Stimulated activated CD4-positive, alpha-beta T cell treated with anti-CD3 and anti-CD28 coated beads, Interleukin-15, amount 100 ng/mL, for 48 hours (primary cell): ENCODE measurements around the gene CEP112.

ENCODE experiments used
- DNase-seq, 2 donors: peaks; one replicate each; pipeline ENCODE4 v3.0.0-alpha.2; 2020; ENCODE audit warnings: low read depth in 2 of 2

Gene CEP112

DNA sequence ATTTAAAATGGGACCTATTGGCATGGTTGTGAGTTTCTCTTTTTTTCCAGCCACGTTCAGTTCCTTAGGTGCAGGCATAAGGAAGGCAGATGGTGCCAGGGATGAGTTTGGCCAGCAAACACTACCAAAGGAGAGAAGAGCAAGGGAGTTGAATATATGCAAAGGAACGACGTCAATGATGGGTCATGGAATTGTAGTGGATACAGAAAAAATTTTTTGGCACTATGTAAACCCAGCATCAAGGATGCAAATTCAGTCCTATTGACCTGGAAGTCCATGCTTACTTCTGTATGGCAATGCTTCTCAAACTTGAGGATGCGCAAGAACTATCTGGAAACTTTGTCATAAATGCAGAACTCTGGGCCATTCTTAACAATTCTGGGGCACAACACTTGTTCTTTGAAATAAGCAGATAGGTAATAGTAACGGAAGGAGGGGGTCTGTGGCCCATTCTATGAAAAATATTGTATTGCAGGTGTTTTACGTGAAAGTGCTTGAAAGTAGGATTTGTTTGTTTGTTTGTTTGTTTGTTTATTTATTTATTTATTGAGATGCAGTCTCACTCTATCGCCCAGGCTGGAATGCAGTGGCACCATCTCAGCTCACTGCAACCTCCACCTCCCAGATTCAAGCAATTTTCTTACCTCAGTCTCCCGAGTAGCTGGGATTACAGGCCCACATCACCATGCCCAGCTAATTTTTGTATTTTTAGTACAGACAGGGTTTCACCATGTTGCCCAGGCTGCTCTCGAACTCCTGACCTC is 19.3 kb upstream of the CEP112 start:
- no peak for DNase-seq

DNA sequence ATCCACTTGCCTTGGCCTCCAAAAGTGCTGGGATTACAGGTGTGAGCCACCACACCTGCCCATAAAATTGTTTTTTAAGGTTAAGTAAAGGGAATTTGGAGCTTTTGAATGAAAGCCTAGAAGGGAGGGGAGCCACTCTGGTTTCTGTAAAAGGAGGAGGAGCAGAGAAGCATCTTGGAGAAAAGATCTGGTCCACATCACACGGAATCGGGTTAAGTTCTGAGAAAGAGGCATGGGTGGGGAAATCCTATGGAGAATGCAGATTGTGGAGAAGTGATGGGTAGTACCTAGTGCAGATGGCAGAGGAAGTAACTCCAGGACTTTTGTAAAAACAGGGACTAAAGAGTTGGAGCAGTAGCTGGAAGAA is 18.3 kb upstream of the CEP112 start:
- DNase-seq: no peak

DNA sequence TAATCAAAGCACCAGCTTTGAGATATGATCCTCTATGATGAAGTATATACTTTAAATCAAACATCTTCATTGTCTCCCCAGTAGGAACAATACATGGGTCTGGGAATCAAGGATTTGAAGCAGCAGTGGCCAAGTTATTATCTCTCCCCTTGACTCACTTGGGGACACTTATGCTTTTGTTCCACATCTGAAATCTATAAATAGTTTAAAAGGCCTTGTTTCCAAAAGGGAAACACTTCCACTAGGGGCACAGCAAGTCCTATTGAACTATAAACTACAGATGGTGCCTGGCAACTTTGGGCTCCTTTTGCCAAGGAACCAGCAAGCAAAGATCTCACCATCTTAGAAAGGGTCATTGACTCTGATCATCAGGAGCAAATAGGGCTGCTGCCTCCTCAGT is 16.0 kb upstream of the CEP112 start:
- DNase-seq: no peak

DNA sequence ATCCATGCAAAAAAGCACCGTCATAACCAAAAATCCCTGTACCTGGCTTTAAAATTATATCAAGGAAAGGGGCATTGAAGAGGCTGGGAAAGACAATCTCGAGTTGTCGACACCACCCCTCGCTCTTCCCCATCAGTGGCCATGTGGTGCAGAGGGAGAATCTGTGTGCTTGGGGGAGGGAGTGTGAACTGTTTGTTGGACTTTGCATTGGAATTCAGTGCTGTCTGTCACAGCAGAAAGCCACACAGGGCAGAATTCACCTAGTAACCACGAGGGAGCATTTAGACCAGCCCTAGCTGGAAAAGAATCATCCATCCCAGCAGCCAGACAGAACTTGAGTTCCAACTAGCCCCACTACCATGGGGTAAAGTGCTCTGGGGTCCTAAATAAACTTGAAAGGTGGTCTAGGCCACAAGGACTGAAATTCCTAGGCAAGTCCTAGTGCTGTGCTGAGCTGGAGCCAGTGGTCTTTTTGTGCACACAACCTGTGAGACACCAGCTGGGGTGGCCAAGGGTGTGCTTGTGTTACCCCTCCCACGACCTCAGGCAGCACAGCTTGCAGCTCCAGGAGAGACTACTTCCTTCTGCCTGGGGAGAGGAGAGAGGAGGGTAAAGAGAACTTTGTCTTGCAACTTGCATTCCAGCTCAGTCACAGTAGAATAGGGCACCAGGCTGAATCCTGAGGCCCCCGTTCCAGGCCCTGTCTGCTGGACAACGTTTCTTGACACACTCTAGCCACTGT is 11.5 kb upstream of the CEP112 start:
- no peak for DNase-seq

DNA sequence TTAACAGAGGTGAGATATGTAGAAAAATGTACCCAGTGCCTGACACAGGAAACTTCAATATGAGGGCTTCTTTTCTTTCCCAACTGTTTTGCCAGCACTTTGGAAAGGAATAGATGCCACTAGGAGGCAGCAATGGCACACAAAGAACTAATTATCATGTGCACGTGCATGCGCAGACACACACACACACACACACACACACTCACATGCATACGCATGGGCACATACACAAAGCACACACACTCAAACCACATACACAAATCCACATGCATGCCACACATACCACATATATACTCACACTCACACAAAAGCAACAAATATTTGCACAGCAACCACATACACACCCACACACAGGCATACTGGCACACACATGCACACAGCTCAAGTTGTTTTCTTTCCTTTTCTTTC is 8.8 kb upstream of the CEP112 start:
- peak; percentile 11 to 27 for DNase-seq

DNA sequence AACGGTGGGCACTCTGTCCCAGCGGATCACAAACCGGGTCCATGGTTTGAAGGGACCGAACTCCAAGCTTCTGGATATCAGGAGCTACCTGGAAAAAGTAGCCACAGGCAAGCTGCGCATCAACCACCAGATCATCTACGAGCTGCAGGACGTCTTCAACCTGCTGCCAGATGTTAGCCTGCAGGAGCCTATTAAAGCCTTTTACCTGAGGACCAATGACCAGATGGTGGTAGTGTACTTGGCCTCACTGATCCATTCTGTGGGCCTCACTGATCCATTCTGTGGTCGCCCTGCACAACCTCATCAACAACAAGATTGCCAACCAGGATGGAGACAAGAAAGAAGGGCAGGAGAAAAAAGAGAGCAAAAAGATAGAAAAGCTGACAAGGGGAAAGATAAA is 6.3 kb upstream of the CEP112 start:
- no peak for DNase-seq

DNA sequence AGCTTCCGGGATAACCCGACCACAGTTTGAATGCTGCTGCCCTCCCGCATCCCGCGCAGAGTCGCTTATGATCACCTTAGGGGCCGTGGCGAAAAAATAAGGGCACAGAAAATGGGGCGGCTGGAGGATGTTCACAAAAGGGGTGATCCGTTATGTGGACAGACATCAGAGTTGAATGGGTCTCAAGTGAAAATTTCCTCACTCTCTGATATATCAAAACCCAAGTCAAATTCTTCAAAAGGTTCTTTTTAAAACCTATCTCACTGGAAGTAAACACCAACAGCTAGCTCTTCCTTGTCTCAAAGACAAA is 400 bp upstream of the CEP112 start:
- DNase-seq: no peak

DNA sequence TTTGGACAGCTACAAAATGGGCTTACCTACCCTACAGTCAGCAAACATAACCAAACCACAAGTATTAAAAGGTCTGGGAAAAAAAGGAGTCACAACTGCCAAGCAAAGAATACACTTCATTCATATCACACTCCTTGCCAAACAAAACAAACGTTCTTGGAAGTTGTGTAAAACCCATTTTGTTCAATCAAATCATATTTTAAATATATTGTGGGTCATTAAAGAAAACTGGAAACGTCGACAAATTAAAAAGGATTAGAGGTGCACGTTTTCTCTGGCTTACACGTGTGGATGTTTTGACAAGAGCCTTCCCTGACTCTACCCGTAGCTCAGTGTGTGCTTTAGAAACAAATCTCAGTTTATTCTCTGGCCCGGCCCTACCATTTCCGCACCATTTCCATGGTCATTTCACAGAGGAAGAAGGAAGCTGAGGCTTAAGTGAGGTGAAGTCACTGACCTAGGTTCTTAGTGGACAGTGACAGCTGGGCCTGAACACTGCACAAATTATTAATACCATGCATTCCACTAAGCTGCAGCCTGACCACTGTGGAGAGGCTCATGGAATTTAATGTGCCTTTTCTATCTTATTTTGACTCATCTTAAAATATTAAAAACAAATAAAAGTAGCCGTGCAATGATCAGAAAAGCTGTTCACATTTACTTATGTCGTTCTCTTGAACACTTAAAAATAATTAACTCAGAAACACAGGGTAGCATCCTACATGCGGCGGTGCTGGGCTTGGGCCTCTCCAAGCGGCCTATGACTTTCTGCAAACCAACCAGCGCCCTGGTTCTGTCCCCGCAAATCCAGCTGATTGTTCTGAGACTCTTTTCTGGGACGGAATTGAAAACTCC is 968 bp downstream of the CEP112 start:
- DNase-seq: no peak

DNA sequence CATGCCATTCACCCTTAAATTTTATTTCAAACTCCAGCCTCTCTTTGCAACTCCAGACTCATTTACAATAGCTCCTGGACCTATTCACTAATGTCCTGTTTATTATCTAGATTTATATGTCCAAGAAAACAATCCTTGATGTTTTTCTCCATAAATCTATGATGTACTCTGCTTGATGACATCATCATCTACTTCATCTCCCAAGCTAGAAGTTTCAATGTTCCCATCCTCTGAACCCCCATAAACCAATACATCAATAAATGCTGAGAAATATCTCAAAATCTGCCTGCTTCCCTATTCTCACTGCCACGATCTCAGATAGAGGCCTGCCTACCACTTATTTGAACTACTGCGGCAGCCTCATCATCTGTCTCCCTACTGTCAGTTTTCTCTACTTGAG is 4.2 kb downstream of the CEP112 start:
- no peak for DNase-seq

DNA sequence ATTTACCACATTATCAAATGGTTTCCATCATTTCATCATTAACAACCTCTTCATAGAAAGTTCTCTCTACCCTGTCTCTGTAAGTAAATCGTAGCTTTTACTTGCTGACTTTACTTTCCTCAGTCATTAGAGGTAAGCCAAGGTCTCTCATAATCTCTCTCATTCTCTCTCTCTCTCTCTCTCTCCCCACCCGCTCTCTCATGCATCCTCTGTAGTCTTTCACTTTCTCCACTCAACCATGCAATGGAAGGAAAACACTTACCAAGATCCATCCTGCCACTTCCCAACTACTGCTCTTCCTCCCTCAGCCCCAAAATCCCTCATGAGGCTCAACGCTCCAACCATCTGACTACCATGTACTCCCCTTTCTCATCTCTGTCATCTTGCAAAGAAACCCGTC is 6.1 kb downstream of the CEP112 start:
- DNase-seq: no peak

DNA sequence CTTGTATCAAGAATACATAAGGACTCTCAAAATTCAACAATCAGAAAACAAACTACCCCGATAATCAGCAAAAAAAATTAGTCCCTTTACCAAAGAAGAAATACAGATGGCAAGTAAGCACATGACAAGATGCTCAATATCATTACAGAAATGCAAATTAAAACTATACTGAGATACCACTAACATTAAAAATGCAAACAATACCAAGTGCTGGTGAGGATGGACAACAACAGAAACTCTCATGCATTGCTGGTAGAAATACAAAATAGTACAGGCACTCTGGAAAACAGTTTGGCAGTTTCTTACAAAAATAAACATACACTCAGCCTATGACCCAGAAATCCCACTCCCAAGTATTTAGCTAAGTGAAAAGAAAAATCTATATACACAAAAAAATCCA is 7.5 kb downstream of the CEP112 start:
- DNase-seq: no peak

DNA sequence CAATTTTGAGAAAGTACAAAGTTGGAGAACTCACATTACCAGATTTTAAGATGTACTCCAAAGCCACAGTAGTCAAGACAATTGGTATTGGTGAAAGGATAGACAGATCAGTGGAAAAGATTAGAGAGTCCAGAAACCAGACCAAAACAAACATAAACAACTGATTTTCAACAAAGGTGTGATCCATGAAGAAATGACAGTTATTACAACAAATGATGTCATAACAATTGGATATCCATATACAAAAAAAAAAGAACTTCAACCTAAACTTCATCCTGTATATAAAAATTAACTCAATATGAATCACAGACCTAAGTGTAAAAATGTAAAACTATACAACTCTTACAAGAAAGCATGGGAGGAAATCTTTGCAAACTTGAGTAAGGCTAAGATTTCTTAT is 8.4 kb downstream of the CEP112 start:
- DNase-seq: no peak

DNA sequence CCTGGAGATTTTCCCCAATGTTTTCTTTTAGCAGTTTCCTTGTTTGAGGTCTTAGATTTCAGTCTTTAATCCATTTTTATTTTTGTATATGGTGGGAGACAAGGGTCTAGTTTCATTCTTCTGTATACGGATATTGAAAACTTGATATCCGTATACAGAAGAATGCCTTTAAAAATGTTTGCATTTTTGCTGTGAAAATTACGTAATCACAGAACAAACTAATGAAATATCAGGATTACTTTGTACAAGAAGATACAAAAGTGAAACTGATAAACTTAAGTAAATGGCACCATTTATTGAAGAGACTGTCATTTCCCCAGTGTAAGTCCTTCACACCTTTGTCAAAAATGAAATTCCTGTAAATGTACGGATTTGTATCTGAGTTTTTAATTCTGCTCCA is 13.3 kb downstream of the CEP112 start:
- no peak for DNase-seq

DNA sequence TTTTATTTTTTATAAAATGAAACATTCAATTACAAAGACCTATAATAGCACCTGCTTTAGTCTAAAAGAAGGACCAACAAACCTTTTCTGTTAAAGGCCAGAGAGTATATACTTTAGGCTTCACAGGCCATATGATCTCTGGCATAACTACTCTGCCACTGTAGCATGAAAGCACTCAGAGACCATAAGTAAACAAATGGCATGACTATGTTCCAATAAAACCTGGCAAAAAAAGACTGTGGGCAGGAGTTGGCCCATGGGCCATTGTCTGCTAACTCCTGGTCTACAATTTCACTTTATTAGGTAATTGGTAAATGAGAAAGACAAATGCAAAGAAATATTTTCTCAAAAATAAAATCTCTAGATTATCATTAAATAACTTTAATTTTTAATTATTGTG is 14.9 kb downstream of the CEP112 start:
- DNase-seq: no peak

DNA sequence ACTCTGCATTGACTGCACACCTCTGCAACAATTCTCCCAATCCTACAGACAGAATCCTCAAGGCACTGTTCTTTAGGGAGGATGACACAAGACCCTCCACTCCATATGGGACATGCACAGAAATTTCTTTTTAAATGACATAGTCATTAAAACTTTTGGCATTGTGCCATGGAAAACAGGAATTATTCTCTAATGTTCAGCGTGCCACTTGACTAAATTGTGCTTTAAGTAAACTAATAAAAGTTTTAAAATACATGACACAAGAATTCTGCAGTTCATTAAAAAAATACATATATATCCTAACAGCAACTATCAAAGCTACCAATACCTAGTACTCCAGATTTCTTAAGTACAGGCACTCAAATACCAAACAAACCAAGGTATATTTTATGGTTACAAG is 16.0 kb downstream of the CEP112 start:
- DNase-seq: no peak

DNA sequence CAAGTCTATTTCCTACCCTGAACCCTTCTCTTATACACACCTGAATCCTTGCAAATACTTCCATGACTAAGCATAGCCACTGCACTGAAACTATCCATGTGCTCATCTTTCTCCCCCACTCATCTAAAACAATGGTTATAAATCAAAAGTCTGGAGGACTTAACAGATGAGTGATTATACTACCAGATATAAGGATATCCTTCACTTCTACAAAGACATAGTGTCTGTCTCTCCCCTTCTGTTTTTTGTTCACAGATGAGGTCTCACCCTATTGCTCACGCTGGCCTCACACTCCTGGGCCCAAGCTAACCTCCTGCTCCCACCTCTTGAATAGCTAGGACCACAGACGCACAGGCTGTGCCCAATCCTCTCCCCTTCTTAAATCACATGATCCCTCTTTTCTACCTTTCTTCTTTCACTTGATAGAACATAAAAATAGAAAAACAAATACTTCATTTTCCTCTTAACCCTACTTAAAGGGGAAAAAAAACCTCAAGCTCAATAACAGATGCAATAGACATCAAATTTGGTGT is 19.2 kb downstream of the CEP112 start:
- DNase-seq: no peak

DNA sequence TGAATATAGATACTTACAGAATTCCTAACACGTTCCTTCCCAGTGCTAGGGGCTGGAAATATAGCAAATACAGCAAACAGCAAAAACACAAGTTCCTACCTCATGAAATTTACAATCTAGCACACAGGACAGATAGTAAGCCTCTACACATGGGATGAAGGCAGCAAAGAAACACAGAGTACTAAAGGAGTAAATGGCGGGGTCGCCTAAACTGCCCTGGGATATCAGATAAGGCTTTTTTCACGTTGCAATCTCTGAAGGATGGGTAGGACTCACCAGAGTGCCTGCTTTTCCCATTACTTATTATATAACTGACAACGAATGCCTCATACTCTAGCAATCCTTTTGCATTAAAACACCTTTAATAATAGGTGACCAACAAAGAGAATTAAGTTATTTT is 19.8 kb downstream of the CEP112 start:
- DNase-seq: no peak

DNA sequence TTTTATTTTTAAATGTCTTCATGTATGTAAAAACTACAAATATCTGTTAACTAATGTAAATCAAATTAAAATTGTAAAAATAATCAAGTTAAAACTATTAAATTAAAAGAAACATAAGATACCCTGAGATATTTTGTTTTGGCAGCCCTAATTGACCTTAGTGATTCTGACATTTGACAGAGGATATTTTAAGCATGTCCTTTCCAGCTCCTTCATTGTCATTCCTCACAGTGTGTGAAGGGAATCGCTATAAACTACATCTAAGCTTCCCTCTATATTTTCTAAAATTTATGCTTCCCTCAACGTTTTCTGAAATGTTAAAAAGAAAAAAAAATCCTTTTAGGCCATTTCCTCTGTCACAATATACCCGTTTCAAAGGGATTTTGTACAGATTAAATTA is 20.2 kb downstream of the CEP112 start:
- DNase-seq: no peak

DNA sequence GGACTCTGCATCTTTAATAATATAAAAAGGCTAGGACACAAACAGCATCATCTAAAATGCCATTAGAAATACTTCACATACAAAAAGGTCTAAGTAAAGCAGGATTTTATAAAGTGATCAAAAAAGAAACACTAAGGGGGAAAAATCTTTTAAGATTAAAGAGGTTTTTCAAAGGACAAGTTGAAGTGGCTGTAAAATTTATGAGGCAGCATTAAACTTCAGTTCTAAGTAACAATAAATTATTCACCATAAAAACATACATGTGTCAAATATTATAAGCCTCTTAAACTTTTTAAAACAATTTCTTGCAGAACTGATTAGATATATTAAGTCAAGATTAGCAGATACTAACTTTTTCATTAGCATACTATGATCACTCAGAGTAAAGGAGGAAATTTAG is 20.8 kb downstream of the CEP112 start:
- no peak for DNase-seq

DNA sequence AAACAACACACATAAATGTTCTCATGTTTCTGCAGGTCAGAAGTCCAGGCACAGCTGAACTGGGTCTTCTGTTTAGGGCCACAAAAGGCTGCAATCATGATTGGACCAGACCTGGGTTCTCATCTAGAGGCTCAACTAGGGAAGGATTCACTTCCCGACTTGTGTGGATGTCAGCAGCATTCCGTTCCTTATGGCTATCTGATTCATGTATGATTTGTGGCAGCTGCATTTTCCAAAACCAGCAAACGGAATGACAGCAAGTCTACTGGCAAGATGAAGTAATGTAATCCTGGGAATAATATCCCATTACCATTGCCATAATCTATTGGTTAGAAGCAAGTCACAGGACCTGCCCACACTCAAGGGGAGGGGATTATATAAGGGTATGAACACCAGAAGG is 22.1 kb downstream of the CEP112 start:
- DNase-seq: no peak

DNA sequence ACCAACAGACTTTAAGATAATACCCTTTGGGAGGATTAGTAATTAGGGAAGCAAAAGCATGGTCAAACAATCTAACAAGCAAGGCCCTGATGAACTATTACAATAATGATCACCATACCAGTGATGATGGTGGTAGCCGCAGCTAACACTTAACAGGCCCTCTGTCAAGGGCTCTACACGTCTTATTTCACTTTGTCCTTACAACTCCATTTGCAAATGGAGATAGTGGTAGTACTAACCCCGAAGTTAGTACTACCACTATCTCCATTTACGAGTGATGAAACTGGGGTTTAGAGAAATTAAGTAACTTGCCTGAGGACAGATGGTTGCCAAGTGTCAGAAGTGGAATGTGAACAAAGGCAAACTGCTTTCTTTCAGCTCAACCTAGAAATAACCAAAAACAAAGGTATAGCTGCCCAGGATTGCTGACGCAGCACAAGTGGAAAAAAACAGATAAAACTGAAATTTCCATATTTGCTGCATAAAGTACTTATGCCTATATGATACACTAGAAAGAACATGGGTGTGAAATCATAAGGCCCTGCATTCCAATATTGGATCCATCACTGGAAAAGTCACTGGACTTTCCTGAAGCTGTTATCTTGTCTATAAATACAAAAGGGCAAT is 24.6 kb downstream of the CEP112 start:
- no peak for DNase-seq

DNA sequence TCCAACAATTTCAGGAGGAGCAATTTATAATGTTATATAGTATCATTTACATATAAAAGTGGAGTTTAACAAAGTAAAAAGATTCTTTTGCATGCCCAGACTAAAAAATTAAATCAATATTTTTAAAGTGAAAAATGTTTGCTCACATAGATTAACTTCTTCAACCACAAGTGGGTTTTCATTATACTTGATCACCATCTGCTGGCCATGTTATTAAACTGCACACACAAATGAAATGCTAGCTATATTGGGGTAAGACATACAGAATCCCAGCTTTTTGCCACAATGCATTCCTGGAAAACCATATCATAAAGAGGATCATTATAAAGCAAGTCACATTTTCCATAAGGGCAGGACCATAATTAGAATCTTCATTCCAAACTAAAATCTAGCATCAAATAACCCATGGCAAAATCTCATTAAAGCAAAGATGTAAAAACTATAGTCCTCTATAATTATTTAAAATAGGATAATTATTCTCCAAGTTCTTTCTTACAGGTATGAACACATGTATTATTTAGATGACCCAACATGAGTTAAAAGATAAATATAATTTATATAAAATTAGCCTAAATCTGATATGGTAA is 26.3 kb downstream of the CEP112 start:
- no peak for DNase-seq
